UCSD-AML1 (cell line): ENCODE data around the gene TTC23L.
"Not testable (repeated sequence)": the region's sequence is repeated elsewhere in the genome, so short reads cannot be mapped to it uniquely, and the experiment has no call there.

Experiments
- DNase-seq: peaks from one replicate; lab custom pipeline; 2025; ENCODE audit not compliant: unreplicated experiment; lab: John Stamatoyannopoulos, UW

Gene TTC23L

DNA sequence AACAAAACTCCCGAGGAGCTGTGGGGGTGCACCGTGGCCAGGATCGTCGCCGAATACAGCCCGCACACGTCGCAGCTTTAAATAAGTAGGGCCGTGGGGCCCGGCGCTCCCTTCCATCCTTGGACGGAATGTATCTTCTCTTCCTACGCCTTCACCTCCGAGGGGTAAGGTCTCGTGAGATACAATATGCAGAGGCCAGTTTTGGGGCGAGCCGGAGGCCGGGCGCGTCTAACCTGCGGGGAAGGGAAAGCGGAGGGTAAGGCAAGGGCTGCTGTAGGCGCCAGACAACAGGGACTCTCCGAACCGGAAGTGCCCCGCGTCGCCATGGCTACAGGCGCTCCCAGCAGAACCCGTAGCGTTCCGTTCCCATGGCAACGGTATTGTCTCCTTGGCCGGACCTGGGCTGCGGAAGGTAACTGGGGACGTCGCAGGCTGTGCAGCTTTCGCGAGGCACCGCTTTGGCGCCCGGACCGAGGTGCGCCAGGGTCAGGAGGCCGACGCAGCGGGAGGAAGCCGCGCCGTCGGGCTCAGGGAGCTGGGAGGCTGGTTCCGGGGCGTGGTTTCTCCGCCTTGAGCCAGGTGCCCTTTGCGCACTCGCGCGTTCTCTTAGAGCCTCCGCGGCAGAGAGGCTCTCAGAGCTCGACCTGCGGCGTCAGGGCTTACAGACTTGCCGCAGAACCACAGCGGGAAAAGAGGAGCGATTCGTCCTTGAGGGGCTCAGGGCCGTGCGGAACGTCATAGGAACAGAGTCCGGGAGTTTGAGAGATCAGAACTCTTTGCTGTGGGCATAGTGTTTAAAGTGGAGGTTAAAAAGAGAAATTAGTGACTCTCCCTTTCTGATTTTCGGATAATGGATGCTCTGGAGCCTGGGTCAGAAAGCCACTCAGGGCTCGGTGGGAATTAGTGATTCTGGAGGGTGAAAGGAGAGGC lies at the start of gene TTC23L:
TTC23L (plus strand) TSS at position 380 of the 930 bp plus-strand sequence. CDS start 1,508 bp downstream, outside the sequence.
- DNase-seq, result no peak

DNA sequence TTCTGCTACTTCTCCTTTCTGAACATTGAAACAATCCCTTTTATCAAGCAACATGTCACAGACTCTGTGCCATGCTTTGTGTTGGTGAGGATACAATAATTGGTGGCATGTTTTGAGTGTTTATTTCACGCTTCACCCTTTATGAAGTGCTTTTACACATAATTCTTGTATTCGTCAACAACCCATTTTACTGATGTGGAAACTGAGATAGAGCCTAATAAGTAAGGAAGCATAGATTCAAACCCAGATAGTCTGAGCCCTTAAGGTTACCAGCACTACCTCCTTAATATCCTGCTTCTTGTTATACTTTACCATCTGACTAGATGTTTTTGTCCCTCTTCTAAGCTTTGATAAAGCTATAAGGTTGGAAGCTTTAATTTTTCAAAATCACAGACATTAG lies 49.3 kb upstream of the TTC23L start:
- DNase-seq, result no peak

GRCh38 chr5:34790069-34790468 lies 48.9 kb upstream of the TTC23L start:
- DNase-seq, result no peak

DNA sequence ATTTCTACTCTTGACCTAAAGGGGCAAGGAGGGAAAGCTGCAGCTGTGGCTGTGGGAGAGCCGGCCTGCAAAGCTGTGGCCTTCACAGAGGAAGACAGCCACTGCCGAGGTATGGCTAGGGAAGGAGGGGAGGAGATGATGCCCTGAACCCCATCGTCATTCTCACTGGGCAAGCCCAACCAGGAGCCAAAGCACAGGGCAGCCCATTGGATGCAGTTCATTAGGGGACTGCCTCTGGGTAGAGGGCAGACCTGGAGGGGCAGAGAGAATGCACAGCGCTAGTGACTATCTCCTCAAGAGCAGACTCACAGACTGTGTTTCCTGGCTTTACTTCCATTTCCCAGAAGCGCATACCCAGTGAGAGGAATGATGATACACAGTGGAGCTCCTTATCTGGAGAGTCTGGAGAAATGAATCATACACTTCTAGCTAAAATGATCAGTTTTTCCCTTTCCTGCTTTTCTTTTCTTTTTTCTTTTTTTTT lies 47.2 kb upstream of the TTC23L start:
- no peak for DNase-seq

DNA sequence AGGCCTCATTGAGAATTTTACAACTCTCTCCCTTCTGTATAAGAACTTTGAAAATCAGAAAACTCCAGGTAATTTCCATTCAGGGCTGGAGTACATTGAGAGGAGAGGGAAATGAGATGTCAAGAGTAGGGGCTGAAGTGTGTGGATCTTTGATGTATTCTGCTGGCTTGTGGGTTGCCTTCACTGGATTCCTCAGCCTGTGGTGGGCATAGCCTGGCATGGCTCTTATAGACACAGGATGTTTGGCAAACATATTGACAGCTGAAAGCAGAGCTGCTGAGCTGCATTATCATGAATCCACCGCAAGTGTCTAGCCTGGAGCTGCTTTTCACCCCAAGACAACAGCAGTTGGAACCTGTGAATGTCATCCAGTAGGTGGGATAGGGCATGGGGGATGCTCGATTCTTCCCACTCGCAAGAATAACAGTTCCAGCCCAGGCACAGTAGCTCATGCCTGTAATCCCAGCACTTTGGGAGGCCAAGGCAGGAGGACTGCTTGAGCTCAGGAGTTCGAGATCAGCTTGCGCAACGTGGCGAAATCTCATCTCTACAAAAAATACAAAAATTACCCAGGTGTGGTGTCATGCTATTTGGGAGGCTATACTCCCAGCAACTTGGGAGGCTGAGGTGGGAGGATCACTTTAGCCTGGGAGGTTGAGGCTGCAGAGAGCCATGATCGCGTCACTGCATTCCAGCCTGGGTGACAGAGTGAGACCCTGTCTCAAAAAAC lies 36.0 kb upstream of the TTC23L start:
- DNase-seq, result no peak

DNA sequence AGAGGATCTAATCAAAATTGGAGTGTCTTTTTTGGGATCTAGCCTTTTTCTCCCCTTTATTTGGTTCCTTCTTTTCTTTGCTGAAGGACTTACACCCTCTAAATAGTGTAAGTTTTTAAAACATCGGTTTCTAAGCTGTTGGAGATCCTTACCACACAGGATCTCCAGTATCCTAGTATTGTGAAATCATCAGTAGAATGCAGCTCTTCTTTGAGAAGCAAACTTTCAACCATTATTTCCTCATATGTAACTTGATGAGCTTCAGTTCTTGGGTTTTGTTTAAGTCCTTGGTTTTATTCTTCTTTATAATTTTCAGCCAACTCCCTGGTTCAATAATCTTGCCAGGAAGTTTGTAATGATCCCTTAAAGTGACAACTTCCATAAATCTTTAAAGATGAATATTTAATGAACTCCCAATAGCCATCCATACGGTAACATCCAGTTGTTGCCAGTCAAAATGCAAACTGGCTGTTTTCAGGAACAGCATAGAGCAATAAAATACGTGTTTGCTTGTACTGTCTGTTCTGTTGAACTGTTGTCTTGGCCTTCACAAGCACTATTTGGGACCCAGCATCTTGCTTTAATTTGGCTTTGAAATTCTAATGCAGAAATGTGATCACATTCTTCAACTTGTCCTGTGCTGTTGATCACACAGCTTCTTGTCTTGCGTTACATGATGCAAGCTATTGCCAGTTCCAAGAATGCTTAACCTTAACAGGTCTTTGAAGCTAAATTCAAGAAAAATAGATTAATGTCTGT lies 34.8 kb upstream of the TTC23L start:
- no peak for DNase-seq

DNA sequence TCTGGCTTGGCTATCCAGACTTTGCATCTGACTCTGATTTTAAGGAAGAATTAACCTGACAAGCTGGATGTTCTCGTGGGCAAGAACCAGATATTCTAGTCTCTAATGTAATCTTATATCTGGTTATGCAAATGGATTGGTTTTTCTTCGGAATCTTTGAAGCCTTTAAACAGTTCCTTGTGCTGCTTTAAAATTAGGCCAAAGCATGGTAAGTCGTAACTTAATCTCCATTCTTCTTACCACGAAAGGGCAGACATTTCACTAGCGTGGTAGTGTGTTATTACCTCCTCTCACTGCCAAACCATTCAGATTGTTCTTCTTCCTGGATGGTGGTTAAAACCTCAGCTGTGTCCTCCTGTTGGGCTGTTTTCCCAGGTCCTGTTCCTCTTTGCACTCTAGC lies 34.1 kb upstream of the TTC23L start:
- DNase-seq, result no peak

DNA sequence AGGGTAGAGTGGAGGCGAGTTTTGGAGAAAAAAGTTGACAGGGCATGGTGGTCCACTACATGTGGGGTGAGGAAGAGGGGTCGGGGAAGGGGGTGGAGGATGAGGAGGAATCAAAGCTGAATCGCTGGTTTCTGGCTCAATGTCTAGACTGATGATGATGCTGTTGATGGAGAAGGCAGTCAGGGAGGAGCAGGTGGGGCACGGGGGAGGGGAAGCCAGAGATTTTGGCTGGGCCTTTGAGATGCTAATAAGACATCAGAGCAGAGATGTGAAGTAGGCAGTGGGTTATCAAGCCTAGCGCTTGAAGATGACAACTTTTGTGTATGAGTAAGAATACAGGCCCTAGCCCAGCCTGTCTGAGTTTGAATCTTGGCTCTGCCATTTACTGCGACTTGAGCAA lies 32.4 kb upstream of the TTC23L start:
- no peak for DNase-seq

GRCh38 chr5:34811706-34812105 lies 27.3 kb upstream of the TTC23L start:
- no peak for DNase-seq

DNA sequence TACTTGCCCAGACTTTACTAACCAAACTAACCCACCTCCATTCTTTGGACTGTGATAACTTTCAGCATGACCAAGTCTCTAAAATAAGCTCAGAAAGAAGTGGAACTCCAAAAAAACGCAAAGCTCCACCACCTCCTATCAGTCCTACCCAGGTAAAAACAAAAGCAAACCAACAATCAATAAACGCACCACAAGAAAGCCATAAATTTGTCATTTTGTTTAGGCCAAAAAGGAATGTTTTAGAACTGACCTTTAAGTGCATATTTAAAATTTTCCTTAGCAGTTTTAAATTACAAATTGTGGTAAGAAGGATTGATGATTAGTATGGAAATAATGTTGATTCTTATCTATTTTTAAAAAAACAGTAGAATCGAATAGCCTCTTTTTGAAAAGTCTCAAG lies 25.5 kb upstream of the TTC23L start:
- no peak for DNase-seq

DNA sequence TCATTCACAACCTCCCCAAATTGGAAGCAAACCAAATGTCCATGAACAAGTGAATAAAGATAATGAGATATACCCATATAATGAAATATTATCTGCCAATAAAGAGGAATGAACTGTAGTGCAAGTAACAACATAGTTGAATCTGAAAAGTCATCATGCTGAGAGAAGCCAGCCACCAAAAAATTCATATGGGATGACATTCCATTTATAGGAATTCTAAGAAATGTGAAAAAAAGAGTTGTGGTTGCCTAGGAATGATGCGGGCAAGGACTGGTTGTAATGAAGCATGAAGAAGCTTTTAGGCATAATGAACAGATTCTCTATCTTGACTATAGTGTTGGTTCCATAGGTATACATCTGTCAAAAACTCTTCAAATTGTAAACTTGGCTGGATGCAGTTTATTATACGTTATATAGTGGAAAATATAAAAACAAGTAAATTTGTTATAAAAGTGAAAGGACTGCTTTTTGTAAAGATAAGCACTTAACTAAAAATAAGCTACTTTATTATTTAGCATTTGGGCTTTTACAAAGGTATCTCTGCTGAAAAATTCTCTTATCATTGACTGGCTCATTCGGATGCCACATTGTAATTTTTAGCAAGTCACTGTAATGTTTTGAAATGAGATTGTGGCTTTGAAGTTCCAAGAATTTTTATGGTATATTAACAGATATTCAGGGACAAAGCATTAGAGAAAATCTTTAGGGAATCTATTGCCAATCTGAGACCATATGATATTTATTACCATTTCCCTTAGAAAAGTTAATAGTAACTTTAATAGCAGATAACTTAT lies 21.2 kb upstream of the TTC23L start:
- DNase-seq, result no peak

DNA sequence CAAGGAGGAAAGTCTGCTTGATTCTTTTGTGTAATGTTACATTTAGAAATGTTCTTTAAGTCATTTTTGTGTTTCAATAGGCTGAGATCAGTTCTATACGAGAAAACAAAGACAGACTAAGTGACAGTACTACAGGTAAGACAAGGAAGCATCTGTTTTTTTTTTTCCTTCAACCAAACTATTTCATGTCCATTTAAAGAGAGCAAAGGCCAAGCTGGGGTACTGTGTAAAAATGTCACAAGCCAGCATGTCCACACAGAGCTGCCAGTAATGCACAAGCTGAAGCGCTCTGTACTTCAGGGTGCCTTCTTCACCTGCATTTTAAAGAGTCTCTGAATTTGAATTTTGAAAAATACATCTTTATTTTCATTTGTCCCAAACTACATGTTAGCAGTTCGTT lies 20.2 kb upstream of the TTC23L start:
- no peak for DNase-seq

DNA sequence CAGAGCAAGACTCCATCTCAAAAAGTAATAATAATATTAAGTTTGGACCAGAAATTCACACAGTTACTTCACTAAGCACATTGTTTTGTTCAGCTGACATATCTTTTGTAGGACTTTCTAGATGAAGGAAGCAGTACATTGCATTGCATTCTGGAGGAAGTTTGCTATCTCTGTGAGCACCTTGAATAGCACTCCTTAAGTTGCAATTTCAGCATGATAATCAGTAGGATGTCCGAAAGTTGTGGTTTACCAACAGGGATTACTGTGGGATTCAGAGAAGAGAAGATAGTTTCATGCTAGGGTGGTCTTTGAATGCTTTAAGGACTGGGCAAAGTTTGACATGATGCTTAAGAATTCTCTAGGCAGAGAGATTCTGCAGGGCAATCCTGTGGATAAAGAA lies 18.4 kb upstream of the TTC23L start:
- no peak for DNase-seq

DNA sequence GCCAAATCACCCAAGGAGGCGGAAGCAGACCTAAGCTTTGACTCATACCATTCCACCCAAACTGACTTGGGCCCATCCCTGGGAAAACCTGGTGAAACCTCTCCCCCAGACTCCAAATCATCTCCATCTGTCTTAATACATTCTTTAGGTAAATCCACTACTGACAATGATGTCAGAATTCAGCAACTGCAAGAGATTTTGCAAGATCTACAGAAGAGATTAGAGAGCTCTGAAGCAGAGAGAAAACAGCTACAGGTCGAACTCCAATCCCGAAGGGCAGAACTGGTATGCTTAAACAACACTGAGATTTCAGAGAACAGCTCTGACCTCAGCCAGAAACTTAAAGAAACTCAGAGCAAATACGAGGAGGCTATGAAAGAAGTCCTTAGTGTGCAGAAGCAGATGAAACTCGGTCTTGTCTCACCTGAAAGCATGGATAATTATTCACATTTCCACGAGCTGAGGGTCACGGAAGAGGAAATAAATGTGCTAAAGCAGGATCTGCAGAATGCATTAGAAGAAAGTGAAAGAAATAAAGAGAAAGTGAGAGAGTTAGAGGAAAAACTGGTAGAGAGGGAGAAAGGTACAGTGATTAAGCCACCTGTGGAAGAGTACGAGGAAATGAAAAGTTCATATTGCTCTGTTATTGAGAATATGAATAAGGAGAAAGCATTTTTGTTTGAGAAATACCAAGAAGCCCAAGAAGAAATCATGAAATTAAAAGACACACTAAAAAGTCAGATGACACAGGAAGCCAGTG lies 15.8 kb upstream of the TTC23L start:
- DNase-seq, result no peak

DNA sequence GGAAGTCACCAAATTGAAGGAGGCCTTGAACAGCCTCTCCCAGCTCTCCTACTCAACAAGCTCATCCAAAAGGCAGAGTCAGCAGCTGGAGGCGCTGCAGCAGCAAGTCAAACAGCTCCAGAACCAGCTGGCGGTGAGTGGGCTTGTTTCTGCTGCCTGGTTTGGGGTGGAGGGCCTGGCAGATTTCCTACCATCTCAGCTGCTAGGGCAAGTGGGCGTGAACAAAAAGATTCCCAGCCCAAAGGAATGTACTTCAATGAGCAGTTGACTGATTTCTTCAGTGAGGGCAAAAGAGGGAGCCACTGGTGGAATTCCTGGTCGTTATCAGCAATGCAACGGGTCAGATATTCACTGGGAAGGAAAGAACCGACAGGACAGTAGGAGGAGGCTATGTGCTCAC lies 12.6 kb upstream of the TTC23L start:
- DNase-seq, result no peak

GRCh38 chr5:34827588-34828506 lies 11.1 kb upstream of the TTC23L start:
- no peak for DNase-seq

GRCh38 chr5:34830827-34831226 lies 8.1 kb upstream of the TTC23L start:
- not testable (repeated sequence) for DNase-seq

DNA sequence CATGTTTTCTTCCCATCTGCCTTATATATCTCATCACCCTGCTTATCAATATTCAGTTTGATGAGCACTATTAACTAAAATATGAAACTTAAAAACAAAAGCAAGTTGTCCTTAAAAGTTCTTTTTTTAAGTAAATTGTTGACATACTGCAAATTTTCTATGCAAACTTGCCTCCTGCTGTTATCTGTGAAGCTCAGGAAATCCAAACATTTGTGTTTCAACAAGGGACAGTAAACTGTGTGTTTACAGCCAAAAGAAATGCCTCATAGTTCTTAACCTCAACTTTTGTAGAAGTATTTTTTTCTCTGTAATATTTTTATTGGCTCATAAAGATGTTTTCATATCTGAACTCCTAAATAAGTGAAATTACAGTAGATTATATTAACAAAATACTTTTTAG lies 7.7 kb upstream of the TTC23L start:
- no peak for DNase-seq

GRCh38 chr5:34832568-34832967 lies 6.4 kb upstream of the TTC23L start:
- DNase-seq, result no peak
